Fibroblast of the conjunctiva (primary cell): ENCODE measurements around the gene MED12L.
"Not testable (repeated sequence)": the region's sequence is repeated elsewhere in the genome, so short reads cannot be mapped to it uniquely, and the experiment has no call there.

Experiments used
- DNase-seq: peaks from one replicate; pipeline ENCODE4 v3.0.0-alpha.2; 2010; ENCODE audit warnings: low read depth

The MED12L gene

GRCh38 chr3:151144016-151144415, 58.6 kb downstream of the MED12L start:
- no peak for DNase-seq

DNA sequence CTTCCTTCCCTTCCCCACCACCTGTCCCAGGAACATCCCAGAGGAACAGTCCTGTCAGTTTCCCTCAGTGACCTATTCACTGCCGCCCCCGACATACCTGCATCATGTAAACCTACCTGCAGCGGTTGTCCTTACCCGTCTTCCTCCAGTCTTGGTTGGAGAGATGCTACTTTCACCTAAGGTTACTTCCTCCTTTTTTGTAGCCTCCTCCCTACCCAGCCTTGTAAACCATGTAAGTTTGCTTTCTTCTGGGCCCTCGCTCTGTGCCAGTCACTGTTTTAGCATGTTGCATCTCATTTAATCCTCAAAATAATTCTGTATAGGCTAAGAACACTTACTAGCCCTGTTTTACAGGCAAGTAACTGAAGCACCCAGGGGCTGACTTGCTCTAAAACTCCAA, 59.3 kb downstream of the MED12L start:
- DNase-seq = no peak

- DNase-seq = no peak
Observed at GRCh38 chr3:151145713-151146070, 60.2 kb downstream of the MED12L start.

DNA sequence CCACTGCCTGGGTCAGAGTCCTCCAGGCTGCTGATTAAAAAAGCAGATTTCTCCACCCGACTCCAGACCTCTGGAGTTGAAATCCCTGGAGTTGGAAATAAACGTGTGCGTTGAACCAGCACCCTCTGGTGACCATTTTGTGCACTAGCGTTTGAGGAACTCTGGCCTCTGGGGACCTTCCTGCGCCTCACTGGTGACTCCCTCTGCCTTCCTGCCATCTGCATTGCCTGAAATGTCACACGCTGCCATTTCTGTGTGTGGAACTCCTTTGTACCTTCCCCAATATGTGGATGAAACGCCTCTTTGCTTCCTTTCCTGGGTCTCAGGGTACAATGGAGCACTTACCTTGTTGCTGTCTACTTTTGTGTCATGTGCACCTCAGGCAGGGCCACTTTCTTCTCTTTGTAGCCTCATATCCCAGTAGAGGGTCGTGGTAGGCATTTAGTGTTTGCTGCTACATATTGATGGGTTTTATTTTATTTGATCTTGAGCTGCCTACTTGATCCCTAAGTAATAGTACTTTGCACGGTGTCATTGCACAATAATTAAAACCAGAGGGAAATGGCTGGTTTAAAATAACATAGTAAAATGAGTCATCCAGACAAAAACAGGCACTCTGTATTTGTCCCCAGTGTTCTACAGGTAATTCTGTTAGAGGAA, 60.7 kb downstream of the MED12L start:
- DNase-seq = peak; percentile 55

- DNase-seq = no peak
Observed at GRCh38 chr3:151146731-151147091, 61.2 kb downstream of the MED12L start.

GRCh38 chr3:151147299-151147698, 61.8 kb downstream of the MED12L start:
- no peak for DNase-seq

- no peak for DNase-seq
Observed at GRCh38 chr3:151152455-151153079, 67.1 kb downstream of the MED12L start.

DNA sequence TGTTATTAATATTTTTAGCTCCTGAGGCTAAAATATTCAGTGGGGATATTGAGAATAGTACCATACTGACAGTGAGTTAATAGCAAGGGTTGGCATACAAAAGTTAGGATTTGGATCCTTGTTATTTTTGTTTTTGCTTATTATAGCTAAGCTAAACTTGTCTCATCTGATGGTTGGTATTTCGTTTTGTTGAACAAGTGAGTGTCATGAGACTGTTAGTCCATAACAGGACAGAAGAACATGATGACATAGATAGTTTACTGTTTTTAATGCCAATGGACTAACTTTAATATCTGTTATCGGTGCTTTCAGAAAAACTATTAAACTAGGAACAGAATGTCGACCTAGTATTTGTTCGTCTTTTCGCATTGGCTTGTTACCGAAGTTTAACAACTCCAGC, 69.1 kb downstream of the MED12L start:
- DNase-seq = no peak

GRCh38 chr3:151155409-151156128, 70.1 kb downstream of the MED12L start:
- DNase-seq = no peak

DNA sequence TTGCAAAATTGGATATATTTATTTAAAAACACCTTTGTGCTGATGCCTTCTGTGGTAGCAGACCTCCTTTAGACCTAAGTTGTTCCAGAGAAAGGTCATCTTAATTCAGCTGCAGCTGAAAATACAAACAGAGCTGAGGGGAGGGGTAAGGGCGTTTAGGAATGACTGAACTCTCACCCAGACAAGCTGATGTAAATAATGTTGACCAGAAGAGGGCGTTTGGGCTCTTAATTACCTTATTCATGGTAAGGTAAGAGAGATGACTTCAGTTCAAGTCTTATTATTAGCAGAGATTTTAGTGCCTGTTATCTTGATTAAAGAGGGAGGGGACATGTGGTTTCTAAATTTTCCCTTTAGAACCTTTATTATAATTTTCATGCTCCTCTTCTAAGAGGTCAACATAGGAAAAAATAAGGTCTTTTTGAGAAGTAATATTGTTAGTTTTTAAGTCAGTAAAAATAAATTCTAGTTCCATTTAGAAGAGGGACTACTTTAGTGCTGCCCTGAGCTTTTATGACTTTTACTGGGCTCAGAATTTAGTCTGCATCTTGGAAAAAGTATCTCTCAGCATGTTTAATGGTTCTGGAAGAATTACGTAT, 71.3 kb downstream of the MED12L start:
- DNase-seq = peak; percentile 49

GRCh38 chr3:151159806-151160205, 74.3 kb downstream of the MED12L start:
- DNase-seq = no peak

- no peak for DNase-seq
Observed at GRCh38 chr3:151165226-151165625, 79.8 kb downstream of the MED12L start.

DNA sequence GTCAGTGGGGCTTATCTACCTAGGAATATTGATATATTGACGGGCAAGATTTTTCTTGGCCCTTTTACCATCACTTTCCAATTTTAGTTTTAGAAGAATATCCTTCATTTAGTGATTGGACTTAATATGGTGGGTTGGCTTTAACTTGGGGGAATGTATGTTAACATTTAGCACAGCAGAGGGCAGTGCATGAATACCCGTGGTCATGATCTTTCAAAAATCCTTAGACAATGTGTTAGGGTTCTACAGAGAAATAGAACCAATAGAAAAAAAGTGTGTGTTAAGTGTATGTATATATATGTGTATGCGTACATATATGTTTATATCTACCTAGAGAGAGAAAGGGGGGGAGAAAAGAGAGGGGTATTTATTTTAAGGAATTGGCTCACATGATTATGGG, 80.7 kb downstream of the MED12L start:
- no peak for DNase-seq

DNA sequence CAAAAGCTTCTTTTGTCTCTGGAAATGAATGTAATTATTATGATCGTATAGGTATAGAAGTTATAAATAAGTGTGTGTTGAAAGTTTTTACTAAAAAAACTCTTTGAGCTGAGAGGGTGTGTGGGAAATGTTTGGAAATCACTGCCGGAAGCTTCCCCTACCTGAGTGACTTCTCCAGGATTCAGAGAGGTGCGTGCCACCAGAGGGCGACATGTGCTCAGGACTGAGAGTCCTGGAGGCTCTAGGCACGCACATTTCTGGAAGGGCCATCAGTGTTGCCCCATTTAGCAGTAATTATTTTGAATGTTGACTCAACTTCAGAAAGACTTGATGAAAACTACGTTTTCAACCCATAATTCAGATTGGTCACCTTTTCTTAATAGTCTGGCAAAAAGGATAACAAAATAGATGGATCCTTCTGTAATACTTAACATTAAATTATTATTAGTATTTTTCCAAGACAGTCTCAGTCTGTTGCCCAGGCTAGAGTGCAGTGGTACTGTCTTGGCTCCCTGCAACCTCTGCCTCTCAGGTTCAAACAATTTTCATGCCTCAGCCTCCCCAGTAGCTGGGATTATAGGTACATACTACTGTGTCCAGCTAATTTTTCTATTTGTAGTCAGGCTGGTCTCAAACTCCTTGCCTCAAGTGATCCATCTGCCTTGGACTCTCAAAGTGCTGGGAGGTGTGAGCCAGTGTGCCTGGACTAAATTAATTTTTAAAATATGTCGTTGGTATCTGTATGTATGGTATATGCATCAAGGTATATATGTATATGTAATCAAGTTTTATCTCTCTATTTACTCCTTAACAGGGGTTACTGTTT, 83.0 kb downstream of the MED12L start:
- peak; percentile 20 for DNase-seq

DNA sequence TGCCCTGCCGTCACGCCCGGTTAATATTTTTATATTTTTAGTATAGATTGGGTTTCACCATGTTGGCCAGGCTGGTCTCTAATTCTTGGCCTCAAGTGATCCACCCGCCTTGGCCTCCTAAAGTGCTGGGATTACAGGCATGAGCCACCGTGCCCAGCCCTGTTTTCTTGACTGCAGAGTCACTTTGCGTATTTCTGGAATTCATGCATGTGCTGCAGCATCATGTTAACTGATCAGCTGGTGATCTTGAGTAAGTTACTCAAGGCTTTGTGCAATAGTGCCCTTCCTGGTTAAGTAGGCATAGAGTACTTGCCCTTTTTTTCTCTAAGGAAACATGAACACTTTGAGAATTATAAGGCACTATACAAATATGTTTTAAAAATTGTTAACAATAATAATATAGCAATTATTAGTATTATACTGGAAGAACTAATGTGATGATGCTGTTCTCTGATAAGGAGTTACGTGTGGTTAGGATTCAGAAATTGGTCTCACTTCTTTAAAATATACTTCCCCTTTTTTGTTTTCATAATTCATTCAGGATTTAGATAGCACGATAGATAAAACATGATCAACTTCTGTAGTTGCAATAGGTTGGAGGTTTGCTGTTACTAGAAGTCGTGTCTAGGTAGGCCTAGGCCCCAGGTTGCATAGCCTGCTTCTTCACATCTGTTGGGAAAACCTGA, 83.9 kb downstream of the MED12L start:
- no peak for DNase-seq

GRCh38 chr3:151169948-151170679, 84.7 kb downstream of the MED12L start:
- DNase-seq = not testable (repeated sequence)

DNA sequence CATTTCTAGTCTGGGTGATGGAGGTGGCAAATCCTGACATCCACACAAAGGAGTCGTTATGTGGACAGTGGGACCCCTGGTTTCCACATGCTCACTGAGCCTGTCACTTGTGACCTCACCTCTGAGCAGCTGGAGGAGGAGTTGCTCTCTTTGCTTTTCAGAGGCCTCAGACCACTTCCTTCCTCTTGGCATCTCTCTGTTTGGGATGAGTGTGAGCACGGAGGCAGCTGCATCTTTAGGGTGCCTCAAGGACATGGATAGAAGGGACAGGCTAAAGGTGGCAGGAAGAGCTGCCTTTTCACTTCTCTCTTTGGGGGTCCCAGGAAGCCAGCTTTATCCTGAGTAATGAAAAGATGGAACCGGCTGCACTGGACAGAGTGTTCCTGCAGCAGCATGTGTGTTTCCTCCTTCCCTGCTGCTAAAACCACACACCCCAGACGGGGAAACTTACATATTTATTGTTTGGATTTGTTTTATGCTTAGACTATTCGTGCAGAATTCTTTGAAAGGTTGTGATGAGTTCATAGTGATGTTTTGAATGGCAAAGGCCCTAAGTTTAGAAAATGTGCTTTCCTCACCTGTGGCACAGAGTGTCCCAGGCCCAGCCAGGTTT, 85.8 kb downstream of the MED12L start:
- DNase-seq = no peak

- no peak for DNase-seq
Observed at GRCh38 chr3:151174351-151174750, 88.9 kb downstream of the MED12L start.

DNA sequence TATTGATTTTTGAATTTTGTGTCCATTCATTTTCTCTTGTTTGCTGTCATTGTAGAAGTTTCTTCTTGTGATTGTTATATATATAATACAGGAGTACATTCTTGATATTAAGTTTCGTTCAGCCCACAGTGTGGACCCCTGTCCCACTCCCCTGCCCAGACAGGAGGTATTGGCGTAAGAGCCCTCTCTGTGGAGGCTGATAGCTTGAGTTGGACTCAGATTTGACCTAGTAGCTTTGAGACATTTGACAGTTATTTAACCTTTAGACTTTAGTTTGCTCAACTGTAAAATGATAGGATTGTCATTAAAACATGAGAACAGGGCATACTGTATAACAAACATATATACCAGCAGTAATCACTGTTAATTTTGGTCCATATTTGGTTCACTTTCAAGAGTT, 90.5 kb downstream of the MED12L start:
- no peak for DNase-seq

- no peak for DNase-seq
Observed at GRCh38 chr3:151178208-151178845, 92.9 kb downstream of the MED12L start.
